Measurements from ENCODE around the gene R3HDM1. TPM values are rescaled to one million over a fixed set of nuclear protein-coding genes. Genes with fewer than 3 reads are reported as not detected.

Gene R3HDM1
- total and polyA plus RNA-seq, 2 of the 4 experiments (the other 2 are of a cell fraction), result 5.9 to 38.1 TPM

- Histone ChIP-seq H3K56ac (ENCODE audit: extremely low read depth, insufficient read depth, low read length) (no peak overlapping the region), H3K23ac (ENCODE audit: low read depth, low read length) (no peak overlapping the region), H4K91ac (ENCODE audit: insufficient read depth, low read depth, low read length) (no peak overlapping the region), H3K4me2 (ENCODE audit: low read depth, low read length) (no peak overlapping the region), H3K4me1 (ENCODE audit: control insufficient read depth, insufficient read depth, low read length) (peaks cover 2% of the 10 kb centered on the region; the same call in 1 of the 2 replicates), H2BK15ac (ENCODE audit: low read depth, low read length) (no peak overlapping the region), H2BK120ac (ENCODE audit: low read depth, low read length) (no peak overlapping the region), H4K20me1 (ENCODE audit: insufficient read depth, low read length) (no peaks in the 10 kb centered on the region), H2AK9ac (replicated peaks; ENCODE audit: low read depth, low read length, poor library complexity) (no peak overlapping the region), H3K79me1 (ENCODE audit: low read depth in 1 of 2, low read length in 2 of 2) (peaks cover 0 to 2% of the 10 kb centered on the region in 2 experiments; a peak in 1 of 4 replicates), H4K5ac (ENCODE audit: low read depth, low read length) (no peak overlapping the region), H2BK5ac (ENCODE audit: low read depth, low read length, poor library complexity, severe bottlenecking) (no peak overlapping the region), H3K27me3 (ENCODE audit: control insufficient read depth, insufficient read depth, low read length) (no peaks in the 10 kb centered on the region), H3K9me3 (ENCODE audit: control insufficient read depth, insufficient read depth, low read length) (no peaks in the 10 kb centered on the region), H2AK5ac (ENCODE audit: low read depth, low read length) (no peak overlapping the region), H2AFZ (replicated peaks; ENCODE audit: low read length, poor library complexity) (no peak overlapping the region), H3K9ac (ENCODE audit: low read depth, low read length) (no peak overlapping the region), H3K18ac (ENCODE audit: low read depth, low read length) (no peak overlapping the region), H3K27ac (ENCODE audit: insufficient read depth, low read length) (no peak overlapping the region), H2BK20ac (ENCODE audit: low read depth, low read length) (no peak overlapping the region), H3K14ac (replicated peaks; ENCODE audit: low read depth, low read length) (no peak overlapping the region), H3K36me3 (ENCODE audit: control insufficient read depth, insufficient read depth, low read length) (no peaks in the 10 kb centered on the region), H3K4ac (ENCODE audit: low read depth, low read length) (no peak overlapping the region), H3K9me1 (ENCODE audit: insufficient read depth, low read length) (peaks cover 2% of the 10 kb centered on the region), H3K4me3 (ENCODE audit: insufficient read depth, low read depth, low read length) (no peak overlapping the region), H4K8ac (ENCODE audit: low read depth in 2 of 2, low read length in 2 of 2) (no peak overlapping the region)
- intact Hi-C loops (cut with micrococcal nuclease) (no loop called here), in situ Hi-C loops (cut with MboI; ENCODE audit: low sequenced_read_pairs) (no loop called here), dilution Hi-C loops (cut with HindIII; ENCODE audit: low sequenced_read_pairs, unreplicated experiment) (no loop called here)
- BruUV-seq (replicated peaks), result no TSS peak
- 83 to 100% methylated on average over 1 of the region's 3 CpGs for WGBS, 2 experiments (ENCODE audit: extremely low coverage in 2 of 2, insufficient read length in 1 of 2)
- no peak for DNase-seq
- TF ChIP-seq, protein P1, sequence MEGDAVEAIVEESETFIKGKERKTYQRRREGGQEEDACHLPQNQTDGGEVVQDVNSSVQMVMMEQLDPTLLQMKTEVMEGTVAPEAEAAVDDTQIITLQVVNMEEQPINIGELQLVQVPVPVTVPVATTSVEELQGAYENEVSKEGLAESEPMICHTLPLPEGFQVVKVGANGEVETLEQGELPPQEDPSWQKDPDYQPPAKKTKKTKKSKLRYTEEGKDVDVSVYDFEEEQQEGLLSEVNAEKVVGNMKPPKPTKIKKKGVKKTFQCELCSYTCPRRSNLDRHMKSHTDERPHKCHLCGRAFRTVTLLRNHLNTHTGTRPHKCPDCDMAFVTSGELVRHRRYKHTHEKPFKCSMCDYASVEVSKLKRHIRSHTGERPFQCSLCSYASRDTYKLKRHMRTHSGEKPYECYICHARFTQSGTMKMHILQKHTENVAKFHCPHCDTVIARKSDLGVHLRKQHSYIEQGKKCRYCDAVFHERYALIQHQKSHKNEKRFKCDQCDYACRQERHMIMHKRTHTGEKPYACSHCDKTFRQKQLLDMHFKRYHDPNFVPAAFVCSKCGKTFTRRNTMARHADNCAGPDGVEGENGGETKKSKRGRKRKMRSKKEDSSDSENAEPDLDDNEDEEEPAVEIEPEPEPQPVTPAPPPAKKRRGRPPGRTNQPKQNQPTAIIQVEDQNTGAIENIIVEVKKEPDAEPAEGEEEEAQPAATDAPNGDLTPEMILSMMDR (conservative IDR thresholded peaks at IDR 0.05; ENCODE audit: low read depth, low read length), result no peak
- TF ChIP-seq ELK1 (IDR thresholded peaks at IDR 0.05; ENCODE audit: borderline replicate concordance, low read depth, low read length), result no peak
- TF ChIP-seq, protein P2, sequence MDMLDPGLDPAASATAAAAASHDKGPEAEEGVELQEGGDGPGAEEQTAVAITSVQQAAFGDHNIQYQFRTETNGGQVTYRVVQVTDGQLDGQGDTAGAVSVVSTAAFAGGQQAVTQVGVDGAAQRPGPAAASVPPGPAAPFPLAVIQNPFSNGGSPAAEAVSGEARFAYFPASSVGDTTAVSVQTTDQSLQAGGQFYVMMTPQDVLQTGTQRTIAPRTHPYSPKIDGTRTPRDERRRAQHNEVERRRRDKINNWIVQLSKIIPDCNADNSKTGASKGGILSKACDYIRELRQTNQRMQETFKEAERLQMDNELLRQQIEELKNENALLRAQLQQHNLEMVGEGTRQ (IDR thresholded peaks at IDR 0.05; ENCODE audit: low read depth, low read length), result no peak
- TF ChIP-seq MAFK (IDR thresholded peaks at IDR 0.05; ENCODE audit: low read depth, low read length), result no peak
- TF ChIP-seq NFE2L2 (IDR thresholded peaks at IDR 0.05; ENCODE audit: low read depth, low read length), result no peak
- no peak for TF ChIP-seq POLR2A (IDR thresholded peaks at IDR 0.05; ENCODE audit: low read depth, low read length)
- TF ChIP-seq RCOR1 (IDR thresholded peaks at IDR 0.05; ENCODE audit: insufficient replicate concordance, low read length), result no peak
- TF ChIP-seq BHLHE40 (IDR thresholded peaks at IDR 0.05; ENCODE audit: low read depth, low read length), result no peak
- no peak for TF ChIP-seq FOS (IDR thresholded peaks at IDR 0.05; ENCODE audit: low read depth, low read length)
- TF ChIP-seq RFX5 (IDR thresholded peaks at IDR 0.05; ENCODE audit: low read depth, low read length), result no peak
- TF ChIP-seq RAD21 (IDR thresholded peaks at IDR 0.05; ENCODE audit: low read length), result no peak
- TF ChIP-seq CEBPB (IDR thresholded peaks at IDR 0.05; ENCODE audit: low read depth, low read length), result no peak
- TF ChIP-seq MXI1 (IDR thresholded peaks at IDR 0.05; ENCODE audit: borderline replicate concordance, low read depth, low read length), result no peak
- TF ChIP-seq CHD1 (IDR thresholded peaks at IDR 0.05; ENCODE audit: low read depth, low read length), result no peak
- TF ChIP-seq MAZ (IDR thresholded peaks at IDR 0.05; ENCODE audit: borderline replicate concordance, low read depth, low read length), result no peak
- no peak for TF ChIP-seq SMC3 (IDR thresholded peaks at IDR 0.05; ENCODE audit: low read depth, low read length)
- POLR2A ChIA-PET (ENCODE audit: unreplicated experiment), result no interaction called here
- CTCF ChIA-PET, result no interaction called here
- ATAC-seq (ENCODE audit: low read depth), result no peak
These were observed 158.4 kb downstream of the R3HDM1 start for GRCh38 chr2:135689679-135690078.
